Measurements from ENCODE around the gene REEP5. TPM values are rescaled to one million over a fixed set of nuclear protein-coding genes. Genes with fewer than 3 reads are reported as not detected.
"Not testable (repeated sequence)": the region's sequence is repeated elsewhere in the genome, so short reads cannot be mapped to it uniquely, and the experiment has no call there.

REEP5 gene
- total RNA-seq, 1 donor from 2014 or later: 25.8 TPM

DNA sequence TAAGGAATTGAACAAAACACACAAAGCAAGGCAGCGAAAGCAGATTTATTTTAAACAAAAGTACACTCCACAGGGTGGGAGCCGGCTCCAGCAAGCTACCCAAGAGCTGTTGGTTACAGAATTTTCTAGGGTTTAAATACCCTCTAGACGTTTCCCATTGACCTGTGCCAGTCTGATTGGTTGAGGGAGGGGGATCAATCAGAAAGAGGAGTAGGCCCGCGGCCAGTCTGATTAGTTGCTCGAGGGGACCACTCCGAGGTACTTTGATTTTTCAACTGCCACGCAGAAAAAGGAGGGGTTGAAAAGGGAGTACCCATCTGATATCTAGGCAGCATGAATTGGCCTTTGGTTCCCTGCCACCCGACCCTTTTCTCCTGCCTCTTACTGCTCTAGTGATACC, 59.9 kb downstream of the REEP5 start:
- Mint-ChIP-seq H3K27ac (ENCODE audit: unreplicated experiment) (no peak overlapping the region), H3K36me3 (ENCODE audit: low read depth) (peaks cover 7% of the 10 kb centered on the region)
- no peak for TF ChIP-seq CTCF (conservative IDR thresholded peaks at IDR 0.05)

GRCh38 chr5:112861638-112861985, 60.4 kb downstream of the REEP5 start:
- no peak for DNase-seq (ENCODE audit: low read depth, low spot score)
- Mint-ChIP-seq H3K4me3 (peak overlapping the region; percentile 97), H3K27ac (ENCODE audit: unreplicated experiment) (peak overlapping the region; percentile 96), H3K36me3 (ENCODE audit: low read depth) (peaks cover 7% of the 10 kb centered on the region), H3K9me3 (peaks cover 6% of the 10 kb centered on the region), H3K27me3 (ENCODE audit: low read depth) (peaks cover 15% of the 10 kb centered on the region), H3K4me1 (peaks cover 32% of the 10 kb centered on the region)
- no peak for TF ChIP-seq CTCF (conservative IDR thresholded peaks at IDR 0.05)

More for the DNA sequence above, 59.9 kb downstream of the REEP5 start:
- H3K9me3 Mint-ChIP-seq: peaks cover 6% of the 10 kb centered on the region
- no peak for DNase-seq (ENCODE audit: low read depth, low spot score)
- peaks cover 14% of the 10 kb centered on the region for H3K27me3 Mint-ChIP-seq (ENCODE audit: low read depth)
- H3K4me1 Mint-ChIP-seq: peaks cover 36% of the 10 kb centered on the region
- H3K4me3 Mint-ChIP-seq: peak overlapping the region; percentile 97

DNA sequence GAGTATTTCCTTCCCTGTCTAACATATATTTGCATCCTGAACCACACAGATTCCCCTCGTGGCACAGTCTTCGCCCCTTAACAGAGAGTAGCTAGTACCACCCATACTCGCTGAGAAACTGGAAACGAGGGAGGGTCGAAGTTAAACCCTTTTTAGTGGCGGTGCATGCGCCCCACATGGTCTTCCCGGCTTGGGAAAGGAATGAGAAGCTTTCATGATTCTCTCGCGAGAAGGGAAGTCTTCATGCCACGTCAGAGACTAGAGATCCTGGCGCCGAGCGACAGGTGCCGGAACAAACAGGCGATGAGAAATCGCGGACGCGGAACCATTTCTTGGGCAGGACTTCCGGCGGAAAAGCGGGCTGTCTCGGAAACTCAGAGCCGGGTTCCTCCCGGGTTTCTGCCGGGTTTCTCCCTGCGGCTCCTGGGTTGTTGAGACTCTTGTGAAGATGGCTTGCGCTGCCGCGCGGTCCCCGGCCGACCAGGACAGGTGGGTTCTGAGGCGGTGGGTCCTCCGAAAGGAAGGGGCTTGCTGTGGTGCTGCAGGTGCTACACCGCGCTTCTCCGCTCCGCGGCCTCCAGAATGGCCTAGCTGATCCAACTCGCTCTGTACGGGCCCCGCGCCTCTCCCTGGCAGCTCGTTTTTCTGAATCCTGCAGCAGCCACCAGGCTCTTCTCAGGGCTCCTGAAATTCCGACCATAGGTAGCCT, 60.9 kb downstream of the REEP5 start, which contains the start of gene SRP19:
SRP19 (plus strand) TSS at position 359 of the 709 bp plus-strand sequence; CDS start at position 449, 90 bp downstream.
- H3K36me3 Mint-ChIP-seq (ENCODE audit: low read depth): peaks cover 7% of the 10 kb centered on the region
- peak; percentile 26 for TF ChIP-seq CTCF (conservative IDR thresholded peaks at IDR 0.05)
- H3K9me3 Mint-ChIP-seq: peaks cover 6% of the 10 kb centered on the region
- peak; percentile 82 for DNase-seq (ENCODE audit: low read depth, low spot score)
- peaks cover 31% of the 10 kb centered on the region for H3K4me1 Mint-ChIP-seq
- peaks cover 21% of the 10 kb centered on the region for H3K27me3 Mint-ChIP-seq (ENCODE audit: low read depth)
- peak within 1 kb of the TSS; percentile 96 for H3K27ac Mint-ChIP-seq (ENCODE audit: unreplicated experiment)
- H3K4me3 Mint-ChIP-seq: peak within 1 kb of the TSS; percentile 97

DNA sequence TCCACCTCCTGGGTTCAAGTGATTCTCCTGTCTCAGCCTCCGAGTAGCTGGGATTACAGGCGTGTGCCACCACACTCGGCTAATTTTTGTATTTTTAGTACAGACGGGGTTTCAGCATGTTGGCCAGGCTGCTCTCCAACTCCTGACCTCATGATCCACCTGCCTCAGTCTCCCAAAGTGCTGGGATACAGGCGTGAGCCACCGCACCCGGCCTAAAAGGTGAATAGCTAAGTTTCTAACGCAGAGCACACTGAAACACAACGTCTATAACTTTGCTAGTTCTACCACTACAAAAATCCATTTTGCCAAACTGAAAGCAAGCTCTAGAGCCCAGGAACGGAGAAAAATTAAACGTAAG, 61.5 kb downstream of the REEP5 start:
- not testable (repeated sequence) for H3K9me3 Mint-ChIP-seq; H3K36me3 Mint-ChIP-seq (ENCODE audit: low read depth); DNase-seq (ENCODE audit: low read depth, low spot score)
- Mint-ChIP-seq H3K27ac (ENCODE audit: unreplicated experiment) (peak overlapping the region; percentile 96), H3K4me3 (peak overlapping the region; percentile 97), H3K4me1 (peaks cover 31% of the 10 kb centered on the region), H3K27me3 (ENCODE audit: low read depth) (peaks cover 26% of the 10 kb centered on the region)

- TF ChIP-seq CTCF (conservative IDR thresholded peaks at IDR 0.05): no peak
- Mint-ChIP-seq H3K4me3 (no peak overlapping the region), H3K27ac (ENCODE audit: unreplicated experiment) (no peak overlapping the region), H3K36me3 (ENCODE audit: low read depth) (peaks cover 7% of the 10 kb centered on the region), H3K9me3 (peaks cover 11% of the 10 kb centered on the region), H3K27me3 (ENCODE audit: low read depth) (peaks cover 42% of the 10 kb centered on the region), H3K4me1 (peaks cover 21% of the 10 kb centered on the region)
- no peak for DNase-seq (ENCODE audit: low read depth, low spot score)
These were observed 64.2 kb downstream of the REEP5 start for GRCh38 chr5:112857866-112858265.

- Mint-ChIP-seq H3K36me3 (ENCODE audit: low read depth) (no peaks in the 10 kb centered on the region), H3K9me3 (peaks cover 7% of the 10 kb centered on the region), H3K27me3 (ENCODE audit: low read depth) (peaks cover 45% of the 10 kb centered on the region), H3K4me3 (no peak overlapping the region), H3K27ac (ENCODE audit: unreplicated experiment) (no peak overlapping the region), H3K4me1 (no peaks in the 10 kb centered on the region)
- TF ChIP-seq CTCF (conservative IDR thresholded peaks at IDR 0.05): no peak
- no peak for DNase-seq (ENCODE audit: low read depth, low spot score)
These were observed 67.4 kb downstream of the REEP5 start for GRCh38 chr5:112854651-112855050.

Measured in neural crest cell (in vitro differentiated cells).